ENCODE data around the gene AADAC.
"Not testable (repeated sequence)": the region's sequence is repeated elsewhere in the genome, so short reads cannot be mapped to it uniquely, and the experiment has no call there.

Gene AADAC

DNA sequence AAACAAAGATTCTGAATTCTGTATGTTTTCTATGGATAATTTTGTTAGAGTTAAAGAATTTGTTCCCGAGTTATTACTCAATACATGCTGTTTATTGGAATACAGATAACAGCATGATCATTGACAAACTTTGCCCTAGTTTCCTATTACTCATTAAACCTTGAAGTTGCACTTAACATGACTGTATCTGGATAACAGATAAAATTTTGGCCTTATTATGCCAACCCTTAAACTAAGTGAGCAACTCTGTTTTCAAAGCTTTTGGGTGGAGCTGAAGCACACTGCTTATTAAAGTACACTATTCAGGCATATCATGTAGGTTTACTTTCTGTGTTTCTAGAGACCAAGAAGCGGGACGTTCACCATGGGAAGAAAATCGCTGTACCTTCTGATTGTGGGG lies at the start of gene AADAC:
AADAC (plus strand) TSS at position 318 of the 400 bp plus-strand sequence; CDS start at position 365, 47 bp downstream.
- DNase-seq: no peak

DNA sequence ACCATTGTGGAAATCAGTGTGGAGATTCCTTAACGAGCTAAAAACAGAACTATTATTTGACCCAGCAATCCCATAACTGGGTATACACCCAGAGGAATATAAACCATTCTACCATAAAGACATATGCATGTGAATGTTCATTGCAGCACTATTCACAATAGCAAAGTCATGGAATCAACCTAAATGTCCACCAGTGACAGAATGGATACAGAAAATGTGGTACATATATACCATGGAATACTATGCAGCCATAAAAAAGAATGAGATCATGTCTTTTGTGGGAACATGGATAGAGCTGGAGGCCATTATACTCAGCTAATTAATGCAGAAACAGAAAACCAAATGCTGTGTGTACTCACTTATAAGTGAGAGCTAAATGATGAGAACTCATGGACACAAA lies 49.2 kb upstream of the AADAC start:
- DNase-seq: not testable (repeated sequence)

- DNase-seq: no peak
These were observed 48.2 kb upstream of the AADAC start for GRCh38 chr3:151765685-151766084.

GRCh38 chr3:151766454-151766853 lies 47.5 kb upstream of the AADAC start:
- no peak for DNase-seq

DNA sequence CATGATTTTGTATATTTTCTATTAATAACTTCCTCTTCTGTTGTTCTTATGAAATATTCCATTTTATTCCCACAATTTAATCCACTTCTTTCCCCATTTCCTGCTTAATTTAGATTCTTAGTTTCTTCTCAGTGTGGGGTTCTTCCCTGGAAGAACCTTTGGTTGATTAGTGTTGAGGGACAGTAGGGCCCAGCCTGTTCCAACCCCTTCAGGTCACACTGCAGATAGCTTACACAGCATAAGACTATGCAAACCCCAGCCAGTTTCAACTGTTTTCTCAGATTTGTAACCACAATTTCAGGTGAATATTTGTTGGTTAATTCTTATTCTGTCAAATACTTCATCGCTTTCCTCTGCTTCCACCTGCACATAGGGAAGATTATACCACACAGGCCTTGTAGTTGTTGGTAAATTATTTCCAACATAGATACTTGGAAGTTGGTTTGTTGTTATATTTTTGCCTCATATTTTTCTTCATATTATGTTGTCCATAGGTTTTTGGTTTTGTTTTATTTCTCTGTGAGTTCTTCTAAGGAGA lies 45.5 kb upstream of the AADAC start:
- DNase-seq: no peak

GRCh38 chr3:151769175-151769574 lies 44.7 kb upstream of the AADAC start:
- no peak for DNase-seq

DNA sequence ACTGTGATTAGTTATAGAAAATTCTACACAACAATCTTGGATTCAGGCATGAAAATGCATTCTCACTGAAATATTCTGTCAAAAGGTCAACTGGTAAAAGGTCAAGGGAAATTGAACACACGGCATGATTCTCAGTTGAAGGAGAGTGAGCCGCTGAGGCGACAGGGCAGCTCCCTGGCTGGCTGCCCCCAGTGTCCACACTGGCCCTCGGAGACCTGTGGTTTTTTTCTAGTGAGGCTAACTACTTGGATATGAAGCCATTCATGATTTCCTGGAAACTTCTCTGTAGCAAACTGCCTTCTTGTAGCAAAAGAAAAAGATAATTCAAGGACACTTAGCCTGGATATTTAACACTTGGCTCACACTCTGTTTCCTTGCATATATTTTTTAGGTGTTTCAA lies 43.0 kb upstream of the AADAC start:
- DNase-seq: no peak

DNA sequence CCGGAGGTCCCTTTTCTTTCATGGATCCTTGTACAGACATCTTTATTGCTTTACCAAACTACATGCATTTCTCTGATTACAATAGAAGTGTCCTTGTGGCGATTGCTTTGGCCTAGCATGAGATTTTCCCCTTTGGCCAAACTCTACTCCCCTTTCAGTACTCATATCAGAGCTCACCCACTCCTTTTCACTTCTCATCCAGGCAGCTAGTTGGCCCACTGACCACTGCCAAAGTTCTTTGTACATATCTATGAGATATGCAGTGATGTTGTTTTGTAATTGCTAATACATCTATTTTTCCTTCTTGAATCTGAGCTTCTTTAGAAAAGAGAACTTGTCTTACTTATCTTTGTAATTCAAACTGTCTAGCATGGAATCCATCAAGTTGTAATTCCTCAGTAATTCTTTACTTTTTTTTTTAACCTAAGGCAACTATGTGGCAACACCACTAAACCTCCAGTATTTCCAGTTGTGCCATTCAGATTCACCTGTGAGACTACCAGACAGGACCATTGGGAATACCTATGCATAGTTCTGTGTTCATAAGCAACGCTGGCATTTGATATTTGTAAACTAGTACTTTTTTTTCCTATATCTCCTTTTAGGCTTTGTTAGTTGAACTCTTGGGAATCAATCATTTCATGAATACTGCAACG lies 41.0 kb upstream of the AADAC start:
- no peak for DNase-seq

DNA sequence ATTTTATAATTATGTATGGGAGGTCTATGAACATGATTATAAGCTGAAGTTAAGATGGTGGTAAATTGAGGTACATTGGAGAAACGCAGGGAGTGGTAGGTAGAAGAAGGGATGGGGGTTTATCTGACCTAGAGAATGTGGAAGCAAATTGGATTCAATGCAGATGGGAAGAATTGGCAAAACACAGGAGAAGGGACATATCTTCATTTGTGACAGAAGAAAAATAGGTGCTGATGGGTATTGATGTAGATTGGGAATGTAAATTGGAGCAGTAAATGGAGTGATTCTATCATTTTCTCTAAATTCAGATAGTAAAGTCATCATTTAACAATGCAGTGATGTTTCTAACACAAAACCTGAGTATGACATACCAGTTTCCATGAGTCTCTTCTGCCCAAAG lies 39.7 kb upstream of the AADAC start:
- no peak for DNase-seq

DNA sequence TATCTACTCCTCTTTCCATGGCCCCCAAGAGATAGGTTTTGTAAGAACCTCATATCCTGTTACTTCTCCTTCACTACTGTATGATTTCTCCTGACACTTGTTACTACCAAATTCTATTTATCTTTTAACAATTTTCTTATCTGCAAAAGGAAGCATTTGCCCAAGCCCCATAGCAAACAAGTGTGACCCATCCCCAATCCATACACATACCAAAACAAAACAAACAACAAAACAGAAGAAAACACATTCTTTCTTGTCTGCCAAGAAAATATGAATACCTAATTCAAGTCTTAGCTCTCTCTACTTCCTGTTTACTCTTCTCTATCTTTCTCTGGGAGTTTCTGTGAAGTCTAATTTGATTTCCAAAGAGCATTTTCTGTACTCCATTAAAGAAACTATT lies 39.0 kb upstream of the AADAC start:
- DNase-seq: no peak

DNA sequence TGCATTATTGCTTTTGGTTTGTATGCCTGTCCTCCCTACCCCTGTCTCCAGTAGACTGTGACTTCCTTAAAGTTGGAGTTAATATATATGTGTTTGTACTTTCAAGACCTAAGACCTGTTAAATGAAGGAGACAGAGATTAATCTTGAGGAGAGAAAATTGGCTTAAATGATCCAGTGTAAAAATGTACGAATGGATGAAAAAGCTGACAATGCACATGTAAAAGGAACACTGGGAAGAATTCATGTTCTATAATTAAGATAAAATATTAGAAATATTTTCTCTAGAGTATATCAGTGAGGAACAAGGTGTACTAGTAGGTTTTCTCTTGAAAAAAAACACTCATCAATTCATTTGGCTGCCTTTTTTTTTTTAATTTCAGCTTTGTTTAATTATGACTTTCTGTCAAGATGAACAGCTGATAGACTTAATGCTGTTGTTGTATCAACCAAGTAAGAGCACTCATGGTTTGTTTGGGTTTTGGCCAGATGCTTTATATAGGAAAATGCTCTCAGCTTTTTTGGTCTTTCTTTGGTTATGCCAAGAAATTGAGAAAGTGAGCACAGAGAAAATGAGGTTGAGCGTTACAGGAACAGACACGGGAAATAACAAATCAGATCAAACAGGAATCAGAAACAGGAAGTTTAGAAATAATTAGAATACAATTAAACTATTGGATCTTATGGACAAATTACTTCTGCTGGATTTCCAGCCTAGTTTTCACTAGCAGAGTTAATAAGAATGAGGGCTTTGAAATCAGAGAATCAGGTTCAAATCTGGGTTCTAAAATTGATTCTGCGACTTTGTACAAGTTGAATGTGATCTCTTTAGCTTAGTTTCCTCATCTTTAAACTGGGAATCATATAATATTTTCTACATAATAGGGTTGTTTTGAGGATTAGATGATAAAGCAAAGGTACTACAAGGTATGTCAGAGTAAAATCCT lies 38.3 kb upstream of the AADAC start:
- DNase-seq: no peak

DNA sequence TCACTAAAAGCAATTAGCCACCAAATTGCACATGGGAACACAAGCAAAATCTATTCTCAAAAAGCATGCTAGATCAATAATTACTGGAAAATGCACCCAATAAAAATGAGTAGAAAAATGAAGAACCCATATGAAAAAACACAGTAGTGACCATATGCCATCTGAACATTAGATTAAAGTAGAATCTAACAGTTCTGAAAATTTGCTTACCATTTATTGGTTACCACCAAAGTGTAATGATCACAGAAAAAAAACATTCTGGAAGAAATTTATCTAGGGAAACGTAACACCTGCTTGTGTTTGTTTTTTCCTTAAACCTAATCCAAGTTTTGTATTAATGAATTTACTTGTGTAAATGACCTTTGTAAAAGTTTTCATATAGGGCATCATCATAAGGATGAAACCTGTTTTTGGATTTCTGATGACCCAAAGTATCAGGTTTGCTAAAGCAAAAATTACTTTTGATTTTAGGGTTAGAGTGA lies 37.6 kb upstream of the AADAC start:
- no peak for DNase-seq

GRCh38 chr3:151777880-151778279 lies 36.0 kb upstream of the AADAC start:
- no peak for DNase-seq

DNA sequence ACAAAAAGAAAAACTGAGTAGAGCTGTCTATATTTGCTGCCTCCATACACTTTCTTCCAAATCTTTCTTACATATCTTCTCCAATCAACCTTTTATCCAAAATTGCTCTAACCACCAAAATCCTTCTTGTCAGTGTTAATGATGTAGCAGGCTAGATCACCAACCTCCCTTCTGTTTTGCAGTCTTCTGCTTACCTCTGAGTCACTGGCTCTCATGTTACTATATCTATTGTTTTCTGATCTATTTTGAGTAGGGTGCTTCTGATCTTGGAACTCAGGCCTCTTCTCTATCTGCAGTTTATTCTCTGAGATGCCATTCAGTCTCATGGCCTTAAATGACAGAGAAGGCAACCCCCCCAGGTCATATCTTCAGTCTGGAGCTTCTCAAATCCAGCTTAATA lies 26.3 kb upstream of the AADAC start:
- DNase-seq: no peak

DNA sequence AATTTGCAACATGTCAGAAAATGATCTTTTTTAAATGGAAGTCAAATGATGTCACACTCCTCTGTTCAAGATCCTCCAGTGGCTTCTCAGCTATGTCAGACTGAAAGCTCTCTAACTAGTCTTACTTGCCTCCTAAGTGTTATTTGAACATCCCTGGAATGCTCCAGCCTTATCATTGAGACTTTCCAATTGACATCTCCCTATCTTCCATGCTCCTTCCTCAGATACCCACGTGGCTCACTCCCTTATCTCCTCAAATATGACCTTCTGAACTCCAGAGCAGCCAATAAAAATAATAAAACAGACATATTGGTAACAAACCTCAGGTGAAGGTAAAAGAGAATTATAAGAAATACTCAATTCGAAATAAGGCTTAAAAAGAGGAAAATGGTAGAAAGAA lies 25.5 kb upstream of the AADAC start:
- no peak for DNase-seq

- DNase-seq: no peak
These were observed 24.0 kb upstream of the AADAC start for GRCh38 chr3:151789853-151790463.

DNA sequence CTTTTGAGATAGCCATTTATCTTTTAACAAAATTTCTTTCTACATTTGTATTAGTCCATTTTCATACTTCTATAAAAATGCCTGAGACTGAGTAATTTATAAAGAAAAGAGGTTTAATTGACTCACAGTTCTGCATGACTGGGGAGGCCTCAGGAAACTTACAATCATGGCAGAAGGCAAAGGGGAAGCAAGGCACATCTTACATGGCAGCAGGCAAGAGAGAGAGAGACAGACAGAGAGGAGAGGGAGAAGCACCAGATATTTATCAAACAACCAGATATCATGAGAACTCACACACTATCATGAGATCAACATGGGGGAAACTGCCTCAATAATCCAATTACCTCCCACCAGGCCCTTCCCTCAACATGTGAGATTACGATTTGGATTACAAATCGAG lies 23.2 kb upstream of the AADAC start:
- not testable (repeated sequence) for DNase-seq

GRCh38 chr3:151792411-151792810 lies 21.5 kb upstream of the AADAC start:
- no peak for DNase-seq

DNA sequence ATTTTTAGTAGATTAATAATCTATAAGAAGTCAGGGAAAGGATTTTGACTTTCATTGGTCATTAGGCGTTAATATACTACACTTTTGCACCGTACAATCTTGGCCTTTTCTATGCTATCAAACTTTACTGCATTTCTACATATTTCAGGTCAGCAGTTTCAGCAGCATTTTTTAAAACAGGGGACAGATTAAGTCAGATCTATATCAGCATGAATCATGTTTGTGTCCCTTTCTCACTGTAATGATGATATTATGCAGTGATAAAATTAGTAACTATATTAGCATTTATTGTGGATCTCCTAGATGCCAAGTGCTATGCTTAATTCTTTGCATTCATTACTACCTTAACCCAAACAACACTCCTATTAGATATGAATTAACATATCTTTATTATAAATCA lies 20.3 kb upstream of the AADAC start:
- DNase-seq: no peak

DNA sequence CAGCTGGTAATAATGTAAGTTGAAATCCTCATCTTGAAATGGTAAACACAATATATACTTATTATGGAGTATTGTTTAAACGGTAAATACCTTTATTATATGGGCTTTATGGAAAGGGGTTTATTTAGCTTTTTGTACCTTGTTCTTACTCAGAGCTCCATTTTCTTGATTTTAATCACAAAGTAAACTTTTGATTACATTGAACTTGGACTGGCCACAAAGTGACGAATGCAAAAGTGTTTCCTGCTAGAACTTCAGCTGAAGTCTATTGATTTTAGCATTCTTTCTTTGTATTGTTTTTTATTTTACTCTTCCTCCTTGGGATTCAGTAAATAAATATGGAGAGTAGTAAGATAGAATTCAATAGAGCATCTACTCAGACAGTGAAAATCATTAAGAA lies 19.8 kb upstream of the AADAC start:
- DNase-seq: no peak

DNA sequence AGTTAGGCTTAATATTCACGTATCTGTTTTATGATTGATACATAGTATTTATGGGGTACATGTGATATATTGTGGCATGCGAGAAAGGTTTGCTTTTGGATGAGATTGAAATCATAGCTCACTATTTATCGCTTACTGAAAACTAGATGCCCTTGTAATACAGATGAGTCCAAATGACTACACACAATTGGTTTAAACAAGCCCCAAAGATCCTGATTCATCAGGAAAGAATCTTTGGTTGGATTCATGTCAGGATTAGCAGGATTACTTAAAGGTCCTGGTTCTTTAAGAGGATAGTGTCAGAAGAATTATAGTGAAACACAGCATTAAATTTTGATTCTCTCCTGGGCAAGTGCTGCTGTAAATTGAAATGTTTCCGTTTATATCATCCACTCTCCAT lies 18.6 kb upstream of the AADAC start:
- no peak for DNase-seq

DNA sequence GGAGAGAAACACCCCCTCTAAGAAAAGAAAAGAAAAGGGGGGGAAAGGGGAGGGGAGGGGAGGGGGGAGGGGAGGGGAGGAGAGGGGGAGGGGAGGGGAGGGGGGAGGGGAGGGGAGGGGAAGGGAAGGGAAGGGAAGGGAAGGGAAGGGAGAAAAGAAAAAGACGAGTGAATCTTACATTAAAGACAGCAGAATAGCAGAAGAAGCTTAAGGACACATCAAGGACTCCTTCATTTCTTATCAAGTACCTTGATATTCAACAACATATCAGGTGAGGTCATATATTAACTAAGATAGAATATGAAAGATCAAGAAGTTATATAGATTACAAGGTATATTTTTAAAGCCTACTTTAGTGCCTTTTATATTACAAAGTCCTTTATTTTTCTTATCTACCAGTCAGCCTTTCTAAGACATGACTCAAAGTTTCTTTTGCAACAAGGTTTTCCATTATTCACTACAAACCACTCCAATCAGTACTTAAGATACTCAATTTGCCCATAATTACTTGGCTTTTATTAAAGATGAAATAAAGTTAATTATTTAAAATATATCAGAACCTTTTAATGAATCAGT lies 17.7 kb upstream of the AADAC start:
- DNase-seq: no peak

GRCh38 chr3:151798466-151798865 lies 15.4 kb upstream of the AADAC start:
- DNase-seq: no peak
